ENCODE data around the gene PTPN22.

The PTPN22 gene

GRCh38 chr1:113792986-113793385, 78.5 kb downstream of the PTPN22 start:
- H3K4me3 ChIP-seq (ENCODE audit: low read depth, low read length): no peak overlapping the region
- peaks cover 24% of the 10 kb centered on the region for H3K36me3 ChIP-seq
- H3K27me3 ChIP-seq: no peaks in the 10 kb centered on the region
- no peaks in the 10 kb centered on the region for H3K9me3 ChIP-seq
- no peak for DNase-seq
- H3K4me1 ChIP-seq: no peaks in the 10 kb centered on the region
- TF ChIP-seq, protein P1, sequence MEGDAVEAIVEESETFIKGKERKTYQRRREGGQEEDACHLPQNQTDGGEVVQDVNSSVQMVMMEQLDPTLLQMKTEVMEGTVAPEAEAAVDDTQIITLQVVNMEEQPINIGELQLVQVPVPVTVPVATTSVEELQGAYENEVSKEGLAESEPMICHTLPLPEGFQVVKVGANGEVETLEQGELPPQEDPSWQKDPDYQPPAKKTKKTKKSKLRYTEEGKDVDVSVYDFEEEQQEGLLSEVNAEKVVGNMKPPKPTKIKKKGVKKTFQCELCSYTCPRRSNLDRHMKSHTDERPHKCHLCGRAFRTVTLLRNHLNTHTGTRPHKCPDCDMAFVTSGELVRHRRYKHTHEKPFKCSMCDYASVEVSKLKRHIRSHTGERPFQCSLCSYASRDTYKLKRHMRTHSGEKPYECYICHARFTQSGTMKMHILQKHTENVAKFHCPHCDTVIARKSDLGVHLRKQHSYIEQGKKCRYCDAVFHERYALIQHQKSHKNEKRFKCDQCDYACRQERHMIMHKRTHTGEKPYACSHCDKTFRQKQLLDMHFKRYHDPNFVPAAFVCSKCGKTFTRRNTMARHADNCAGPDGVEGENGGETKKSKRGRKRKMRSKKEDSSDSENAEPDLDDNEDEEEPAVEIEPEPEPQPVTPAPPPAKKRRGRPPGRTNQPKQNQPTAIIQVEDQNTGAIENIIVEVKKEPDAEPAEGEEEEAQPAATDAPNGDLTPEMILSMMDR (IDR thresholded peaks at IDR 0.05; ENCODE audit: low read depth, low read length): no peak

DNA sequence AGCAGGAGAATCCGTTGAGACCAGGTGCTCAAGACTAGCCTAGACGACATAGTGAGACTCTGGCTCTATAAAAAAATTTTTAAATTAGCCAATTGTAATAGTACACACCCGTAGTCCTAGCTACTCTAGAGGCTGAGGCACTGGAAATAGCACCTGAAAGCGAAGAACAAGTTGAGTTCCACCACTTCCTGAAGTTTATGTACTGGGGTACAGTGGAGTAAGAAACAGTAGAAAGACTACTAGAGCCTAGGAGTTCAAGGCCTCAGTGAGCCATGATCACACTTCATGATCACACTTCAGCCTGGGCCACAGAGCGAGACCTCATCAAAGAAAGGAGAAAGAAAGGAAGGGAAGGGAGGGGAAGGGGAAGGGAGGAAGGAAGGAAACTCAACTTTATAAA, 79.0 kb downstream of the PTPN22 start:
- TF ChIP-seq, protein P1 (IDR thresholded peaks at IDR 0.05; ENCODE audit: low read depth, low read length): no peak
- H3K9me3 ChIP-seq: no peaks in the 10 kb centered on the region

GRCh38 chr1:113788802-113789201, 82.7 kb downstream of the PTPN22 start:
- DNase-seq: no peak
- Histone ChIP-seq H3K27me3 (no peaks in the 10 kb centered on the region), H3K4me1 (no peaks in the 10 kb centered on the region), H3K4me3 (ENCODE audit: low read depth, low read length) (no peak overlapping the region), H3K9me3 (no peaks in the 10 kb centered on the region), H3K36me3 (peaks cover 4% of the 10 kb centered on the region)
- TF ChIP-seq, protein P1 (IDR thresholded peaks at IDR 0.05; ENCODE audit: low read depth, low read length): no peak

More for the DNA sequence above, 79.0 kb downstream of the PTPN22 start:
- no peak for DNase-seq
- H3K4me1 ChIP-seq: no peaks in the 10 kb centered on the region
- no peak overlapping the region for H3K4me3 ChIP-seq (ENCODE audit: low read depth, low read length)
- H3K36me3 ChIP-seq: peaks cover 23% of the 10 kb centered on the region
- no peaks in the 10 kb centered on the region for H3K27me3 ChIP-seq

DNA sequence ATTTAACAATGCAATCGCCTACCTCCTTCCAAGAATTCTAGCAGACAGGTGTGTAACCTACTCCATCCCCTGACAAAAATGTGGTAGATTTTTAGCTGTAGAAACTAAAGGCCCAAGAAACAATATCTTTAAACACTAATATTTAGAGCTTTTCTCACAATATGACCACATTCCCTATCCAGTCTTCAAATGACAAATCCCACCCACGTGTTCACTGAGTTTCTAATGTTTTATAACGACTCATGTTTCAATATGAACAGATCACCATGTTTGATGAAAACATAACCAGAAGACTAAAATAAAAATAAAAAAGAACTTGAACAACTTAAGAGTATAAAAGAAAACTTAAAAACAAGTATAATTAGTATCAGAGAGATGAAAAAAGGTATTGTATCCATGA, 83.8 kb downstream of the PTPN22 start:
- Histone ChIP-seq H3K4me3 (ENCODE audit: low read depth, low read length) (no peak overlapping the region), H3K9me3 (no peaks in the 10 kb centered on the region), H3K4me1 (no peaks in the 10 kb centered on the region), H3K27me3 (no peaks in the 10 kb centered on the region), H3K36me3 (peaks cover 3% of the 10 kb centered on the region)
- no peak for DNase-seq
- TF ChIP-seq, protein P1 (IDR thresholded peaks at IDR 0.05; ENCODE audit: low read depth, low read length): no peak

DNA sequence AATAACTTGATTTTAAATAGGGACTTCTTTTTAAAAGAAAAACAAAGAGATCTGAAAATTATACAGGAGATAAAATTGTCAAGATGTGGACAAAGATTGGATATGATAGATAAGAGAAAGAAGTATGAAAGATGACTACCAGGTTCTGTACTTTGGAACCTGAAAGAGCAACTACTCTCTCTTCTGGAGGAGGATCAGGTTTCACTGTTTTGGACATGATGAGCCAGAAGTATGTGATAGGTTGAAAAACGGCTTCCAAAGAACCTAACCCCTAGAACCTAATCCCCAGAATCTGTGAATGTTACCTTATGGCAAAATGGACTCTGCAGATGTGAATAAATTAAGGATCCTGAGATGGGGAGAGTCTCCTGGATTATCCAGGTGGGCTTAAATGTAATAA, 85.4 kb downstream of the PTPN22 start:
- TF ChIP-seq, protein P1 (IDR thresholded peaks at IDR 0.05; ENCODE audit: low read depth, low read length): no peak
- Histone ChIP-seq H3K4me3 (ENCODE audit: low read depth, low read length) (no peak overlapping the region), H3K4me1 (peaks cover 3% of the 10 kb centered on the region; the same call in 1 of the 2 replicates), H3K27me3 (no peaks in the 10 kb centered on the region), H3K36me3 (peaks cover 3% of the 10 kb centered on the region), H3K9me3 (no peaks in the 10 kb centered on the region)
- DNase-seq: no peak

DNA sequence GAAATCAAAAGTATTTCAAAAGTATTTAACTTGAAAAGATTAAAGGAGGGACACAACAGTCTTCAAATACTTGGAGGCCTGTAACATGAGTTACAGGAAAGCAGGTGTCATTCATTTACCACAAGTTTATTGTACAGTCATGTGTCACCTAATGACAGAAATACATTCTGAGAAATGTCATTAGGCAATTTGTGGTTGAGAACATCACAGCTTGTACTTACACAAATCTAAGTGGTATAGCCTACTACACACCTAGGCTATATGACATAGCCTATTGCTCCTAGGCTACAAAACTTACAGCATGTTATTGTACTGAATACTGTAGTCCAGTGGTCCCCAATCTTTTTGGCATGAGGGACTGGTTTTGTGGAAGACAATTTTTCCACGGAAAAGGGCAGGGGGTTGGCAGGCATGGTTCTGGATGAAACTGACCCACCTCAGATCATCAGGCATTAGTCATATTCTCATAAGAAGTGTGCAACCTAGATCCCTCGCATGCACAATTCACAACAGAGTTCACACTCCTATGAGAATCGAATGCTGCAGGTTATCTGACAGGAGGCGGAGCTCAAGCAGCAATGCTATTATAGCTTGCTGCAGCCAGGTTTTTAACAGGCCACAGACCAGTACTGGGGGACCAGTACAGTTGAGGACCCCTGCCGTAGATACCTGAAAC, 87.3 kb downstream of the PTPN22 start:
- H3K4me3 ChIP-seq (ENCODE audit: low read depth, low read length): no peak overlapping the region

More for the DNA sequence above, 87.3 kb downstream of the PTPN22 start:
- no peaks in the 10 kb centered on the region for H3K9me3 ChIP-seq
- DNase-seq: no peak
- H3K27me3 ChIP-seq: no peaks in the 10 kb centered on the region
- peaks cover 3% of the 10 kb centered on the region; the same call in 1 of the 2 replicates for H3K4me1 ChIP-seq
- H3K36me3 ChIP-seq: peaks cover 3% of the 10 kb centered on the region; the same call in 1 of the 2 replicates
- TF ChIP-seq, protein P1 (IDR thresholded peaks at IDR 0.05; ENCODE audit: low read depth, low read length): no peak
